NCI-H748 treated with DMSO at 0.1 percent for 48 hours (cell line): ENCODE results near the gene CLDN18.
A peak's percentile ranks its signal among the peaks of the same experiment; 100 is the strongest.

Source experiments
- DNase-seq: peaks from one replicate; lab custom pipeline; 2025; lab: John Stamatoyannopoulos, UW

CLDN18 gene

GRCh38 chr3:138063416-138063815 is 53.5 kb downstream of the CLDN18 start:
- no peak for DNase-seq

GRCh38 chr3:138065949-138066348 is 56.0 kb downstream of the CLDN18 start:
- no peak for DNase-seq

- DNase-seq = no peak
Observed at GRCh38 chr3:138066383-138066782, 56.4 kb downstream of the CLDN18 start.

- DNase-seq = no peak
Observed at GRCh38 chr3:138066972-138067371, 57.0 kb downstream of the CLDN18 start.

GRCh38 chr3:138068046-138068445 is 58.1 kb downstream of the CLDN18 start:
- DNase-seq = no peak

- DNase-seq = peak; percentile 13
Observed at GRCh38 chr3:138068579-138069174, 58.7 kb downstream of the CLDN18 start.

GRCh38 chr3:138070006-138070405 is 60.0 kb downstream of the CLDN18 start:
- DNase-seq = no peak

- no peak for DNase-seq
Observed at GRCh38 chr3:138072796-138073195, 62.8 kb downstream of the CLDN18 start.

- no peak for DNase-seq
Observed at GRCh38 chr3:138078096-138078495, 68.1 kb downstream of the CLDN18 start.

- DNase-seq = no peak
Observed at GRCh38 chr3:138078901-138079344, 69.0 kb downstream of the CLDN18 start.

- no peak for DNase-seq
Observed at GRCh38 chr3:138079901-138080300, 69.9 kb downstream of the CLDN18 start.

- no peak for DNase-seq
Observed at GRCh38 chr3:138081371-138082084, 71.6 kb downstream of the CLDN18 start.

- peak; percentile 1 for DNase-seq
Observed at GRCh38 chr3:138082085-138082991, 72.4 kb downstream of the CLDN18 start.

GRCh38 chr3:138082992-138083386 is 73.0 kb downstream of the CLDN18 start:
- no peak for DNase-seq
